SIG-M5 treated with dmso at 0.1 percent for 504 hours (cell line): ENCODE results near the gene RAPGEFL1.
"Not testable (repeated sequence)": the region's sequence is repeated elsewhere in the genome, so short reads cannot be mapped to it uniquely, and the experiment has no call there.

Experiments
- DNase-seq: peaks from one replicate; lab custom pipeline; 2025; ENCODE audit not compliant: unreplicated experiment; lab: John Stamatoyannopoulos, UW

The RAPGEFL1 gene, protein sequence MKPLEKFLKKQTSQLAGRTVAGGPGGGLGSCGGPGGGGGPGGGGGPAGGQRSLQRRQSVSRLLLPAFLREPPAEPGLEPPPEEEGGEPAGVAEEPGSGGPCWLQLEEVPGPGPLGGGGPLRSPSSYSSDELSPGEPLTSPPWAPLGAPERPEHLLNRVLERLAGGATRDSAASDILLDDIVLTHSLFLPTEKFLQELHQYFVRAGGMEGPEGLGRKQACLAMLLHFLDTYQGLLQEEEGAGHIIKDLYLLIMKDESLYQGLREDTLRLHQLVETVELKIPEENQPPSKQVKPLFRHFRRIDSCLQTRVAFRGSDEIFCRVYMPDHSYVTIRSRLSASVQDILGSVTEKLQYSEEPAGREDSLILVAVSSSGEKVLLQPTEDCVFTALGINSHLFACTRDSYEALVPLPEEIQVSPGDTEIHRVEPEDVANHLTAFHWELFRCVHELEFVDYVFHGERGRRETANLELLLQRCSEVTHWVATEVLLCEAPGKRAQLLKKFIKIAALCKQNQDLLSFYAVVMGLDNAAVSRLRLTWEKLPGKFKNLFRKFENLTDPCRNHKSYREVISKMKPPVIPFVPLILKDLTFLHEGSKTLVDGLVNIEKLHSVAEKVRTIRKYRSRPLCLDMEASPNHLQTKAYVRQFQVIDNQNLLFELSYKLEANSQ

DNA sequence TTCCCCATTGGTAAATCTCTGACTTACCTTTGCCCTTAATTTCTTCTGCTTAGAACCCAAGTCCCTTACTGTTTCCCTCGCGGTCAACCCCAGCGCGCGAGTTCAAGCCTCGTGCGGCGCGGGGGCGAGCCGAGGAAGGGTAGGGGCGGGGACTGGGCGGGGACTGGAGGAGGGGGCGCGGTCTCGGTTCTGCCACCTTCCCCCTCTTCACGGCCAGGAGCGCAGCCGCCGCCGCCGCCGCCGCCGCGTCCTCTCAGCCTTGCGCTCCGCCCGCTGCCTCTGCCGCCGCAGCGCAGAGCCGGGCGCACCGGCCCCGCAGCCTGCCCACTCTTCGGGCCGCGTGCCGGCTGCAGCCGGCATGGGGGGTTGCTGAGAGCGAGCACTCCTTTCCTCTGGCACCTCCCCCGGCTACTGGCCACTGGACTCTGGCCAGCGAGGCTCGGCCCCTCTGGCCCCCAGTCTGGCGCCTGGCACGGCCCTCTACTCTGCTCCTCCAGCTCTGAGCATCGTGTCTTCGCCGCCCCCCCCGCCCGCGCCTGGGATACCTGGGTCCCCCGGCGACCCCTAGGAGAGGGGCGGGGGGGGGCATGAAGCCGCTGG is at the start of gene RAPGEFL1:
Gene RAPGEFL1, plus strand, starts transcription at position 196 of the 600 bp plus-strand sequence. Its CDS starts 392 bp downstream, at position 588.
- no peak for DNase-seq

DNA sequence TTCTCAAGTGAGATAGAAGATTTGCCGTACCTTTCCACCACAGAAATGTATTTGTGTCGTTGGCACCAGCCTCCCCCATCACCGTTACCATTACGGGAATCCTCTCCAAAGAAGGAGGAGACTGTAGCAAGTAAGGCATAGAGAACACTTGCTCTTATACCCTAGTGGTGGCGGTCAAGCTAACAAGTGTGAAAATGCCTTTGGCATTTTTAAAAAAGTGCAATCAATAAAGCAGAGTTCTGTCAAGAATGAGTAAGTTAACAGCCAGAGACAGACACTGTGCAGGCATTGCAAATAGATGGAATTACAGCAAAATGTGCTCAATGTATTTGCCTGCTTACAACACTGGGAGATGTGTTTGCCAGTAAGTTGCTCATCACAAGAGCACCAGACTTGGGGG is 47.8 kb upstream of the RAPGEFL1 start:
- no peak for DNase-seq

DNA sequence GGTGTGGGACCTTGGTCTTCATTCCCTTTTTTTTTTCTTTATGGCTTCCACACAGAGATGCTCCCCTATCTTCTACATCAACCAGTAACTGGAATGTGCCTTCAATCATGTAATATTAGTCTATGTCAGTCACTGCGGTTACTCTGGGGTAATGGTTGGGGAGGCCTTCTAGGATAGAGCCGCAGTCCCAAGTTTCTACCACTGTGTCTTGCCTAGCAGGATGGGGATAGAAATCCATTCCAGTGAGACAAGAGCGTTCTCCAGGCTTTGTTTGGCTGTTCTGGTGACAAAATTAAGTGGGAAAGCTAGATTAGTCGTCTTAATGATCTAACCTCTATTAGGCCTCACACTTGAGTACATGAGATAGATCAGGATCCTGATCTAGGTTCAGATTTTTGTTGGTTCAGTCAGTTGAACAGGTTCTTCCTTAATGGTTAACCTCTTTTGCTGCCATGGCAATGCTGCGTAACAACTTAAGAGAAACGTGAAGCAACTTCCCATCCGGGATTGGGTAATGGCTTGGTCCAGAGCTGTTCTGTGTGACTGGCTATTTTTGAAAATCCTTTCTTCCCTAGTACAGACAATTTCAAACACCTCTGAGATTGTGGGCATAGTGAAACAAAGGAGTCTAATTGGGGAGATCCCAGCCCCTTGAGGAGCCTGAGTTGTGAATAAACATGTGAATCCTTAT is 46.8 kb upstream of the RAPGEFL1 start:
- peak; percentile 93 for DNase-seq

DNA sequence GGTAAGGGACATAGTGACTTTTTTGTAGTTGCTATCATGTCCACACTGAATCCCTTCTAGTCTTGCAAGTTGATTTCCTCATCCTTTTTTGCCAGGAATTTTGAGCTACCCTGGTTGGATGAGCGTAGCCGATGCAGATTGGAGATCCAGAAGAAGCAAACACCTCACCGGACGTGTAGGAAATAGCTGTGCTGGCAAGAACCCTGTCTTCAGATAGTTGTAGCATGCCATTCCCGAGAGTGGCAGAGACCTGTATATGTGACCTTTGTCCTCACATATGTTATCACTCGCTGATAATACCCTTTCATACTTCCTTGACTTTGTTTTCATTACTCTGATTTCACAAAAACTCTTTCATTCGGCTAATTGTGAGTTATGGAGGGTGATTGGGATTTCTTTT is 43.1 kb upstream of the RAPGEFL1 start:
- DNase-seq, result no peak

DNA sequence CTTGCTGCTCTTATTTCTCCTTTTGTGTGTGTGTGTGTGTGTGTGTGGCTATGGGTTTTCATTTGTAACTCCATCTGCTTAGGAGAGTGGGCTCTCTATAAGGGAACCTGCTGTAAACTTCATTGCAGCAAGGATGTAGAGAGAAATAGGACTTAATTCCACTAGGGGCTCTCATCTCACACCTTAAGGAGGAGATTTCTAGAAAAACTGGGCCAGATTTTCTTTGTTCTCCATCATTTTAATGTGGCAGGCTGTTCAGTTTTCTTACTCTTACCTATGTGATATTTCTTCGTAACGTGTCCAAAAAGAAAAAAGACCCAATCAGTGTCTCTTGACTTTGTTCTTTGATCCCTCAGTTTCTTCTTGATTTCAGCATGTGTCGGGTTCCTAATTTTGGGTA is 41.5 kb upstream of the RAPGEFL1 start:
- no peak for DNase-seq

DNA sequence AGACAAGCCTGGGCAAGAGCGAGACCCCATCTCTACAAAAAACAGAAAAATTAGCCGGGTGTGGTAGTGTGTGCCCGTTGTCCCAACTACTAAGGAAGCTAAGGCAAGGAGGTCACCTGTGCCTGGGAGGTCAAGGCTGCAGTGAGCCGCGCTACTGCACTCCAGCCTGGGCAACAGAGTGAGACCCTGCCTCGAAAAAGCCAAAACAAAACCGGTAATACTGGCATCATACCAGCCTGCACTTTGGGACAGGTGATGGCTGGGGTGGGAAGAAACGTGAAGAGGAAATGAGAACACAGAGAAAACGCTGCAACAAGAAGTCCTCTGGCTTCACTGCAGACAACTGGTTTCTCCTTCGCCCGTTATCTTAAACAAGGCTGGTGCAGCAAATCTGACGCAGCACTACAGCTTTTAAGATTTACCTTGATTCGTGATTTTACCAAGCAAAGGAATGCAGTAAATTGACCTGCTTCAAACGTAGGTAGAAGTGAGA is 37.7 kb upstream of the RAPGEFL1 start:
- peak; percentile 50 for DNase-seq

DNA sequence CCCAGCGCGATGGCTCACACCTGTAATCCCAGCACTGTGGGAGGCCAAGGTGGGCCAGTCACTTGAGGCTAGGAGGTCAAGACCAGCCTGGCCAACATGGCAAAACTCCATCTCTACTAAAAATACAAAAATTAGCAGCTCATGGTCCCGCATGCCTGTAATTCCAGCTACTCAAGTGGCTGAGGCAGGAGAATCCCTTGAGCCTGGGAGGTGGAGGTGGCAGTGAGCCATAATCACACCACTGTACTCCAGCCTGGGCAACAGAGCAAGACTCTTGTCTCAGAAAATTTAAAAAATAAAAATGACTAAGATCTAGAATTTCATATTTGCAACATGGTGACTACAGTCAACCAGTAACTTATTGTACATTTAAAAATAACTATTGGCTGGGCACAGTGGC is 34.1 kb upstream of the RAPGEFL1 start:
- DNase-seq, result not testable (repeated sequence)

DNA sequence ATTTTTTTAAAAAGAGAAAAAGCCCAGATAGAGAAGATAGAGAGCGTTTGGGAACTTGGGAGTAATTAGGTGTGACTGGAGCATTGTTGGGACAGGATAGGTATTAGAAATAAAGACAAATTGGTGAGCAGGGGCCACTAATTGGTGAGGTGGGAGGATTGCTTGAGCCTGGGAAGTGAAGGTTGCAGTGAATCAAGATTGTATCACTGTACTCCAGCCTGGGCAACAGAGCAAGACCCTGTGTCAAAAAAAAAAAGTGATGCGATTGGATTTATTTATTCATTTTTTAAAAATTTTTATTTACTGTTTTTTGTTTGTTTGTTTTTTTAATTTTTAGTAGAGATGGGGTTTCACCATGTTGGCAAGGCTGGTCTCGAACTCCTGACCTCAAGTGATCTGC is 31.8 kb upstream of the RAPGEFL1 start:
- no peak for DNase-seq

DNA sequence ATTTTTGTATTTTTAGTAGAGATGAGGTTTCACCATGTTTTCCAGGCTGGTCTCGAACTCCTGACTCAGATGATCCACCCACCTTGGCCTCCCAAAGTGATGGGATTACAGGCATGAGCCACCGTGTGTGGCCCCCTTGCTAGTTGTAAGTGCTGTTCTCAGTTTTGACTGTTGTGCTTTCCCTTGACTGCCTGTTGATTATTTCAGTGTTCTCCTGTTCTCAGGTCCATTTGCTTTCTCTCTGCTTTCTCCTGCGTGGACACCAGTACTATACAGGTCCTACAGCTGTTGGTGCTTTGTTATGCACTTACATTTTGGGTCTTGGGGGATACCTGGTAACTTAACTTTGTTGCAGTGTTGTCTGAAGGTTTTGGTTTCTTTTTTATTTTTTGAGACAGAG is 28.7 kb upstream of the RAPGEFL1 start:
- DNase-seq, result no peak

DNA sequence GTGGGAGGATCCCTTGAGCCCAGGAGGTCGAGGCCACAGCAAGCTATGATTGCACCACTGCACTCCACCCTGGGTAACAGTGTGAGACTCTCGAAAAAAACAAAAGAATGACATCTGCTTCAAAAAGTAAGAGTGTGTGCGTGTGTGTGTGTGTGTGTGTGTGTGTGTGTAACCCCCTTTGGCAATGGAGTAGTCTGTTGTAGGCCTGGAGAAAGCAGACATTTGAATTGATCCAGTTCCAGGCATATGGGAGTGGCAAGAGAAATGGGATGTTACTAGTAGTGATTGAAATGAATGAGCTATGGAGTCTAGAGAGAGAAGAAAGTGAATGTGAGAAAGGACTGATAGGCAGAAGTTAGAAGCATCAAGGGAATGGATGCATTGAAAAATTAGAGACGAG is 27.0 kb upstream of the RAPGEFL1 start:
- no peak for DNase-seq

DNA sequence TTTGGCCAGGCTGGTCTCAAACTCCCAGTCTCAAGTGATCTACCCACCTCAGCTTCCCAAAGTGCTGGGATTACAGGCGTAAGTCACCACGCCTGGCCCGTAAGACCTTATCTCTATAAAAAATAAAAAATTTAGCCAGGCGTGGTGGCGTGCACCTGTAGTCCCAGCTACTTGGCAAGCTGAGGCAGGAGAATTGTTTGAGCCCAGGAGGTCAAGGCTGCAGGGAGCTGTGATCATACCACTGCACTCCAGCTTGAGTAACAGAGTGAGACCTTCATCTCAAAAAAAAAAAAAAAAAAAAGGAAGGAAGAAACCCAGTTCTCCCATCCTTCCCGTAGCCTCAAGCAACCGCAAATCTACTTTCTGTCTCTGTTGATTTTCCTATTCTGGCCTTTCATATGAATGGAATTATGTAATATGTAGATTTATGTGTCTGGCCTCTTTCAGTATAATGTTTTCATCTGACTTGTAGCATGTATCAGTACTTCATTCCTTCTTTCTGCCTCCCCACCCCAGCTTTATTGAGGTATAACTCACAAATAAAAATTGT is 25.8 kb upstream of the RAPGEFL1 start:
- peak; percentile 35 for DNase-seq

DNA sequence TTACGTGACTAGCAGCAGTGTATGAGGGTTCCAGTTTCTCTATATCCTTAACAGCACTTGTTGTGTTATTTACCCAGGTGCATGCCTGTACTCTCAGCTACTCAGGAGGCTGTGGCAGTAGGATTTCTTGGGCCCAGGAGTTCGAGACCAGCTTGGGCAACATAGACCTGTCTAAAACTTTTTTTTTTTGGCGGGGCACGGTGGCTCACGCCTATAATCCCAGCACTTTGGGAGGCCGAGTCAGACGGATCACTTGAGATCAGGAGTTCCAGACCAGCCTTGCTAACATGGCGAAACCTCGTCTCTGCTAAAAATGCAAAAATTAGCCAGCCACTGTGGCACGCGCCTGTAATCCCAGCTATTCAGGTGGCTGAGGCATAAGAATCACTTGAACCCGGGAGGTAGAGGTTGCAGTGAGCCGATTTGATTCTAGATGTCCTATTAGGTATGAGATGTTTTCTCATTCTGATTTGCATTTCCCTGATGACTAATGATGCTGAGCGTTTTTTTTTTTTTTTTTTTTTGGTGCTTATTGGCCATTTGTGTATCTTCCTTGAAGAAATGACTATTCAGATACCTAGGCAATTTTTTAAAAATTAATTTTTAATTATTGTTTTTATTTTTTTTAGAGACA is 23.6 kb upstream of the RAPGEFL1 start:
- DNase-seq, result no peak

DNA sequence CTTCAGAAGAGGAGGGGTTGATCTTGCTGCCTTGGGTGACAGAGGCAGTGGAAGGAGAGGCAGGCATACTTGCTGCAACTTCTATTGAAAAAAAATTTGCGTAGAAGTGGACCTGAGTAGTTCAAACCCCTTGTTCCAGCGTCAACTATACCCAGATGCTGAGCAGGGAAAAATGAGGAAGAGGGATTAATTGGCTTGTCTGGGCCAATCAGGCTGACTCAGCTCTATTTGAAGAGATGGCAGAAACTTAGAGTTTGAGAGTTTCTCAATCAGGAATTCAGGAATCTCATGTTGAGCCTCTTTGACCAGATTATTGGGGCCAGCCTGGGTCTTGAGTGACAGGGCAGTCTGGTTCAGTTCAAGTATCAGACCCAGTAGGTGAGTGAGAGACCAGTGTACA is 19.3 kb upstream of the RAPGEFL1 start:
- peak; percentile 44 for DNase-seq

DNA sequence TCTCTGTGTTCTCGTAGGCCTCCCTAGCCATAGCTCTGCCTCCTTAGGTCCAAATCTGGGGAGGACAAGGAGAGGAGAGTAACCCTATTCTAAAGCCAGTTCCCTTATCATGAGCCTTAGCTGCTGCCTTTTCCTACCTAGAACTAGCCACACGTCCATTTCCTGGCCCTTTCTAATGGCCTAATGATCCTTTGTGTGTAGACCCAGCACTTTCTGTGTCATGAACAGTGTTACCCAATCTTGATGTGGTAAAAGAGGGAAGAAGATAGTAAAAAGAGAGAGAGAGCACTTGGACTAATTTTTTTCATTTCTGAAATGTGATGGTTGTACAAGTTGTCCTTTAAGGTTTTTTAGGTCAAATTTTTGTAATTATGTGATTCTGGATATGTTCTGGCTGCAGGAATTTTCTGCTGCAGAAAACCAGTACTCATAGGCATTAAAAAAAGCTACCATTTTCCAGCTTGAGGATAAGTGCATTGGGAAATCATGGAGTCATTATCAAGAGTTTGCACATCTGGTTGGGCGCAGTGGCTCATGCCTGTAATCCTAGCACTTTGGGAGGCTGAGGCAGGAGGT is 18.7 kb upstream of the RAPGEFL1 start:
- DNase-seq, result peak; percentile 59

DNA sequence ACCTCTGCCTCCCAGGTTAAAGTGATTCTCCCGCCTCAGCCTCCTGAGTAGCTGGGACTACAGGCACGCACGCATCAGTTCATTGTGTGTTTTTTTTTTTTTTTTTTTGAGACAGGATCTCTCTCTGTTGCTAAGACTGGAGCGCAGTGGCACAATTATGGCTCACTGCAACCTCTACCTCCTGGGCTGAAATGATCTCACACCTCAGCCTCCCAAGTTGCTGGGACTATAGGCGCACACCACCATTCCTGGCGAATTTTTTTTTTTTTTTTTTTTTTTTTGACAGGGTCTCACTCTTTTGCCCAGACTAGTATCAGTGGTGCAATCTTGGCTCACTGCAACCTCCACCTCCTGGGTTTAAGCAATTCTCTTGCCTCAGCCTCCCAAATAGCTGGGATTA is 17.8 kb upstream of the RAPGEFL1 start:
- no peak for DNase-seq

DNA sequence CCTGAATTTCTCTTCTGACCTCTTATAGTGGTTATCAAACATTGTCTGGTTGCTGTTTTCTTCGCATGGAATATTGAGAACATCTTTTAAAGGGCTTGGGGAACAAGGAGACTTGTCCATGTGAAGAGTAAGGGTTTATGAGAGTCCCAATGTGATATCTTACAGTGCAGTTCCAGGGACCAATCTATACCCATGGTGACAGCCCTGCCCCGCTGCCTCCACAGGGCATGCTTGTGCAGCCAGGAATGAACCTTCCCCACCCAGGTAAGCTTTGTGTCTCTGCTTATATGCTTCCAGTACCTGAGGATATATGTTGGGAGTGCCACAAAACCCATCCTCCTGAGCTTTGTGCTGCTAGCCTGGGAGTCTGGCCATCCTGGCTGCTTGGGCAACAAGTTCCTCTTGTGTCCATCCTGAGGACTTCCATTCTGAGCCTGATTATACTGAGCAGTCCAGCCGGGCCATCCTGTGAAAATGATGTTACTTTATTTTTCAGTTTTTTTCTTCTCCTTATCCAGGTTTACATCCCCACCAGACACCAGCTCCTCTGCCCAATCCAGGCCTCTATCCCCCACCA is 9.5 kb upstream of the RAPGEFL1 start:
- no peak for DNase-seq

DNA sequence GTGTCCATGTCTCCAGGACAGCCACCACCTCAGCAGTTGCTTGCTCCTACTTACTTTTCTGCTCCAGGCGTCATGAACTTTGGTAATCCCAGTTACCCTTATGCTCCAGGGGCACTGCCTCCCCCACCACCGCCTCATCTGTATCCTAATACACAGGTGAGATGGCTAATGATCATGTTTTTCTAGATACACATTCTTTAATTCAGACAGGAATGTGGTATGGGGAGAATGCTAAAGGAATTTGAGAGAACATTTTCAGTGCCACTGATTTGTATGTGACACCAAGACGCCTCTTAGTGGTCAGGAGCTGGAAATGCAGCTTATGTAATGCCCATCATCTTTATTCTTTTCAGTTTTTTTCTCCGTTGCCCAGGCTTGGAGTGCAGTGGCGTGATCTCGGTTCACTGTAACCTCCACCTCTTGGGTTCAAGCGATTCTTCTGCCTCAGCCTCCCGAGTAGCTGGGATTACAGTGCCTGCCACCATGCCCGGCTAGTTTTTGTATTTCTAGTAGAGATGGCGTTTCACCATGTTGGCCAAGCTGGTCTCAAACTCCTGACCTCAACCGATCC is 8.9 kb upstream of the RAPGEFL1 start:
- peak; percentile 75 for DNase-seq

DNA sequence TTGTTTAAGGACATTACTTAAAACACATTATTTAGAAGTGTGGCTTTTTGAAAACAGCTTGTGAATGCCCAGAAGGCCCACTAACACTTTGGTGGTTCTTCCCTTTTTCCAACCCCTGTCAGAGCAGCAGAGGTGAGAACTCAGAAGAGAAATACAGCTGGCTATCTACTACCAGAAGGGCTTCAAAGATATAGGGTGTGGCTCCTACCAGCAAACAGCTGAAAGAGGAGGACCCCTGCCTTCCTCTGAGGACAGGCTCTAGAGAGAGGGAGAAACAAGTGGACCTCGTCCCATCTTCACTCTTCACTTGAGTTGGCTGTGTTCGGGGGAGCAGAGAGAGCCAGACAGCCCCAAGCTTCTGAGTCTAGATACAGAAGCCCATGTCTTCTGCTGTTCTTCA is 6.9 kb upstream of the RAPGEFL1 start:
- DNase-seq, result no peak

DNA sequence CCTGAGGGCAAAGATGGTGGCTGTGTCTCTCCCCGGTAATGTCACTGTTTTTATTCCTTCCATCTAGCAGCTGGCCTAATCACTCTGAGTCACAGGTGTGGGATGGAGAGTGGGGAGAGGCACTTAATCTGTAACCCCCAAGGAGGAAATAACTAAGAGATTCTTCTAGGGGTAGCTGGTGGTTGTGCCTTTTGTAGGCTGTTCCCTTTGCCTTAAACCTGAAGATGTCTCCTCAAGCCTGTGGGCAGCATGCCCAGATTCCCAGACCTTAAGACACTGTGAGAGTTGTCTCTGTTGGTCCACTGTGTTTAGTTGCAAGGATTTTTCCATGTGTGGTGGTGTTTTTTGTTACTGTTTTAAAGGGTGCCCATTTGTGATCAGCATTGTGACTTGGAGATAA is 5.5 kb upstream of the RAPGEFL1 start:
- no peak for DNase-seq
